Measurements from ENCODE around the gene NAT16. TPM values are rescaled to one million over a fixed set of nuclear protein-coding genes. Genes with fewer than 3 reads are reported as not detected.

Gene NAT16
- total RNA-seq, 1 experiment from 2014 or later, result not detected

GRCh38 chr7:101167645-101168411 is 12.3 kb downstream of the NAT16 start:
- H3K27me3 Mint-ChIP-seq (ENCODE audit: insufficient read depth, unreplicated experiment), result peaks cover 50% of the 10 kb centered on the region
- no peaks in the 10 kb centered on the region for H3K9me3 ChIP-seq
- no TSS peak for BruUV-seq (replicated peaks)
- peaks cover 21% of the 10 kb centered on the region for H3K36me3 Mint-ChIP-seq (ENCODE audit: insufficient read depth, unreplicated experiment)
- no peak overlapping the region for H3K4me3 ChIP-seq (ENCODE audit: low read depth, low read length)
- intact Hi-C loops (cut with micrococcal nuclease; ENCODE audit: unreplicated experiment), result no loop called here
- CTCF ChIA-PET, result interaction anchor here (0.6 to 2.0 kb wide), 4 partner anchors 24 to 84 kb away, joined by 3 to 8 read pairs (median 4); no protein-coding TSS in a partner anchor
- H3K4me1 Mint-ChIP-seq (ENCODE audit: low read depth, unreplicated experiment), result peaks cover 44% of the 10 kb centered on the region
- no peak overlapping the region for H3K27ac Mint-ChIP-seq (ENCODE audit: unreplicated experiment)
- no peaks in the 10 kb centered on the region for H3K36me3 ChIP-seq (ENCODE audit: control insufficient read depth, insufficient read depth, low read length)
- POLR2A ChIA-PET, result no interaction called here
- DNase-seq, result no peak
- H3K4me3 Mint-ChIP-seq (ENCODE audit: unreplicated experiment), result no peak overlapping the region
- H3K27me3 ChIP-seq (replicated peaks; ENCODE audit: control insufficient read depth, insufficient read depth, low read length), result peaks cover 9% of the 10 kb centered on the region
- H3K9me3 Mint-ChIP-seq (ENCODE audit: unreplicated experiment), result no peaks in the 10 kb centered on the region
- peaks cover 32% of the 10 kb centered on the region for H3K4me1 ChIP-seq
- no peak for TF ChIP-seq CTCF (IDR thresholded peaks at IDR 0.05; ENCODE audit: insufficient read depth in 1 of 2, low read depth in 1 of 2, low read length in 1 of 2, severe bottlenecking in 1 of 2, unreplicated experiment in 1 of 2)

GRCh38 chr7:101166909-101167644 is 13.0 kb downstream of the NAT16 start:
- Mint-ChIP-seq H3K4me1 (ENCODE audit: low read depth, unreplicated experiment) (peaks cover 41% of the 10 kb centered on the region), H3K9me3 (ENCODE audit: unreplicated experiment) (no peaks in the 10 kb centered on the region), H3K27me3 (ENCODE audit: insufficient read depth, unreplicated experiment) (peaks cover 48% of the 10 kb centered on the region), H3K36me3 (ENCODE audit: insufficient read depth, unreplicated experiment) (peaks cover 21% of the 10 kb centered on the region), H3K27ac (ENCODE audit: unreplicated experiment) (no peak overlapping the region), H3K4me3 (ENCODE audit: unreplicated experiment) (peak overlapping the region; percentile 48)
- Histone ChIP-seq H3K4me3 (ENCODE audit: low read depth, low read length) (no peak overlapping the region), H3K9me3 (no peaks in the 10 kb centered on the region), H3K36me3 (ENCODE audit: control insufficient read depth, insufficient read depth, low read length) (no peaks in the 10 kb centered on the region), H3K4me1 (peaks cover 29% of the 10 kb centered on the region), H3K27me3 (replicated peaks; ENCODE audit: control insufficient read depth, insufficient read depth, low read length) (peaks cover 7% of the 10 kb centered on the region)
- no peak for DNase-seq
- intact Hi-C loops (cut with micrococcal nuclease; ENCODE audit: unreplicated experiment), result no loop called here
- no peak for TF ChIP-seq CTCF (IDR thresholded peaks at IDR 0.05; ENCODE audit: insufficient read depth in 1 of 2, low read depth in 1 of 2, low read length in 1 of 2, severe bottlenecking in 1 of 2, unreplicated experiment in 1 of 2)
- BruUV-seq (replicated peaks), result no TSS peak
- ChIA-PET CTCF (interaction anchor here (2.0 kb wide), 1 partner anchor 23 kb away, joined by 8 read pairs; no protein-coding TSS in a partner anchor), POLR2A (no interaction called here)

GRCh38 chr7:101166648-101166908 is 13.5 kb downstream of the NAT16 start:
- ChIA-PET POLR2A (no interaction called here), CTCF (no interaction called here)
- H3K9me3 Mint-ChIP-seq (ENCODE audit: unreplicated experiment), result no peaks in the 10 kb centered on the region
- no peak overlapping the region for H3K27ac Mint-ChIP-seq (ENCODE audit: unreplicated experiment)
- H3K4me1 ChIP-seq, result peaks cover 34% of the 10 kb centered on the region
- peaks cover 21% of the 10 kb centered on the region for H3K36me3 Mint-ChIP-seq (ENCODE audit: insufficient read depth, unreplicated experiment)
- intact Hi-C loops (cut with micrococcal nuclease; ENCODE audit: unreplicated experiment), result no loop called here
- DNase-seq, result no peak
- H3K27me3 Mint-ChIP-seq (ENCODE audit: insufficient read depth, unreplicated experiment), result peaks cover 45% of the 10 kb centered on the region
- H3K9me3 ChIP-seq, result no peaks in the 10 kb centered on the region
- H3K4me3 ChIP-seq (ENCODE audit: low read depth, low read length), result no peak overlapping the region
- H3K4me1 Mint-ChIP-seq (ENCODE audit: low read depth, unreplicated experiment), result peaks cover 38% of the 10 kb centered on the region
- BruUV-seq (replicated peaks), result no TSS peak
- TF ChIP-seq CTCF (IDR thresholded peaks at IDR 0.05; ENCODE audit: insufficient read depth in 1 of 2, low read depth in 1 of 2, low read length in 1 of 2, severe bottlenecking in 1 of 2, unreplicated experiment in 1 of 2), result no peak
- H3K36me3 ChIP-seq (ENCODE audit: control insufficient read depth, insufficient read depth, low read length), result no peaks in the 10 kb centered on the region
- peaks cover 5% of the 10 kb centered on the region for H3K27me3 ChIP-seq (replicated peaks; ENCODE audit: control insufficient read depth, insufficient read depth, low read length)
- peak overlapping the region; percentile 48 for H3K4me3 Mint-ChIP-seq (ENCODE audit: unreplicated experiment)
